ENCODE results near the gene PHYKPL. TPM values are rescaled to one million over a fixed set of nuclear protein-coding genes. Genes with fewer than 3 reads are reported as not detected.

Gene PHYKPL
- total and polyA plus RNA-seq, 2 of the 8 experiments (the other 6 are each of a cell fraction or from before 2014, with no cell fraction given) = 25.1 to 32.1 TPM

DNA sequence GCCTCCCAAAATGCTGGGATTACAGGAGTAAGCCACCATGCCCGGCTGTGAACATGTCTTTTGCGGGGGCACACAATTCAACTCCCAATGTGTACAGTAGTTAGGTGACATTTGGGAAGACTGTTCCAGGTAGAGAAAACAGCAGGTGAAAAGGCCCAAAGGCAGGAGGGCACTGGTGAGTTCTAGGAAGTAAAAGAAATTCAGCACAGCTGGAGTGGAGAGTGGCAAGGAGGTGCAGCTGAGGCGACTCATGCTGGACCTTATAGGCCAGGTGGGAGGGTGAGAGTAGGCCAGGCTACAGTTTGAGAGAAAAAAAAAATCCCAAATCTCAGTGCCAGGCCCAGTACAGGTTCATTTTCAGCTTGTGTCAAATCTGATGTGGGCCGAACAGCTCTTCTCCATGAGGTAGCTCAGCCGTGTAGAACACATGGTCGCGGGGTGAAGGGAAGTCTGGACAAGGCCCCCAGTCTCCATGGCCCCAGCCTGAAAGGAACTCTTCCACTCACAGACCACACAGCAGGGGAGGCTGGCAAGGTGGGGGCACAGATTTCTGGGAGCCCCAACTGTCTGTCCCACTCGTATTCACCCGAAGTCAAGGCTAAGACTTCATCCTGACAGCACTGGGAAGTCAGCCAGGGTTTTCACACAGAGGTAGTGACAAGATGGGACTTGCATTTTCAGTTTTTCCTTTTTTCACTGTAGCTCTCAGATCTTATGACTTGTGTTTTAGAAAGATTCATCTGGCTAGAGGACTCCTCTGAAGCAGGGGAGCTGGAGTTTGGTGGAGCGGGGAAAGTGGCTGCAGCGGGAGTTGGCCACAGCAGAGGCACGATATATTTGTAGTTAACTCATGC lies 32.8 kb downstream of the PHYKPL start:
- no peak overlapping the region for H2BK15ac ChIP-seq (ENCODE audit: low read length)
- H3K4me2 ChIP-seq (ENCODE audit: insufficient read depth in 1 of 2, low read depth in 2 of 2, low read length in 2 of 2) = no peak overlapping the region
- no peak for DNase-seq (ENCODE audit: low read depth in 1 of 2, low spot score in 2 of 2)
- H3K79me2 ChIP-seq (ENCODE audit: control insufficient read depth in 1 of 2, insufficient read depth in 2 of 2, low read length in 2 of 2) = peaks cover 4 to 5% of the 10 kb centered on the region in 2 experiments; a peak in 3 of 4 replicates
- no peak overlapping the region for H2BK5ac ChIP-seq (ENCODE audit: low read depth, low read length)
- no peak for FAIRE-seq
- WGBS, 2 experiments (ENCODE audit: extremely low coverage in 1 of 2, insufficient coverage in 1 of 2, insufficient read length in 1 of 2, insufficient replicate concordance in 2 of 2, low coverage in 1 of 2, low lambda C conversion rate in 2 of 2, missing lambda C conversion rate in 1 of 2) = 93% methylated on average over 12 of the region's 12 CpGs; no CpG with 5 or more reads in 1 of the 2 experiments
- no peaks in the 10 kb centered on the region for H3K27me3 ChIP-seq (replicated peaks in 1 of 4; ENCODE audit: control insufficient read depth in 3 of 4, extremely low read depth in 1 of 4, insufficient read depth in 3 of 4, low read length in 3 of 4)
- H2AK5ac ChIP-seq (ENCODE audit: low read depth, low read length) = no peak overlapping the region
- peak overlapping the region; percentile 61; the same call in 1 of the 2 replicates for H2BK20ac ChIP-seq (ENCODE audit: low read length)
- H3K79me1 ChIP-seq (ENCODE audit: low read depth, low read length) = no peaks in the 10 kb centered on the region
- no peak overlapping the region for H3K4ac ChIP-seq (replicated peaks; ENCODE audit: insufficient read length, low read depth, low read length)
- H3K14ac ChIP-seq (ENCODE audit: insufficient read length) = no peak overlapping the region
- no peak overlapping the region for H4K8ac ChIP-seq (ENCODE audit: extremely low read depth, insufficient read depth, low read length)
- no peak overlapping the region for H2BK120ac ChIP-seq (replicated peaks; ENCODE audit: low read depth, low read length)
- no peak overlapping the region for H3K9ac ChIP-seq (replicated peaks in 1 of 4; ENCODE audit: extremely low read depth in 1 of 4, low read depth in 3 of 4, low read length in 3 of 4)
- H3K36me3 ChIP-seq (ENCODE audit: control insufficient read depth in 2 of 4, insufficient read depth in 4 of 4, low read length in 3 of 4) = no peaks in the 10 kb centered on the region
- H3K27ac ChIP-seq (ENCODE audit: low read depth, low read length) = no peak overlapping the region
- H4K91ac ChIP-seq (replicated peaks; ENCODE audit: insufficient read length, low read length) = no peak overlapping the region
- no peak overlapping the region for H2AFZ ChIP-seq (ENCODE audit: low read length)
- H3K9me3 ChIP-seq (ENCODE audit: insufficient read depth in 2 of 2, low read depth in 1 of 2, low read length in 1 of 2) = no peaks in the 10 kb centered on the region
- H3K4me3 ChIP-seq (ENCODE audit: extremely low read depth in 1 of 4, insufficient read depth in 2 of 4, low read depth in 3 of 4, low read length in 4 of 4) = no peak overlapping the region
- H3K56ac ChIP-seq (replicated peaks; ENCODE audit: insufficient read length, low read depth, low read length) = no peak overlapping the region
- H4K20me1 ChIP-seq (replicated peaks in 1 of 2; ENCODE audit: control insufficient read depth in 1 of 2, insufficient read depth in 2 of 2, low read length in 2 of 2) = no peaks in the 10 kb centered on the region
- H3K4me1 ChIP-seq (replicated peaks in 1 of 4; ENCODE audit: control insufficient read depth in 3 of 4, insufficient read depth in 4 of 4, low read length in 3 of 4) = peaks cover 0 to 1% (median under 1%) of the 10 kb centered on the region in 4 experiments; a peak in 3 of 7 replicates
- no peak overlapping the region for H4K5ac ChIP-seq (ENCODE audit: insufficient read length, low read depth, low read length)
- ChIA-PET CTCF (ENCODE audit: partially characterized antibody) (interaction anchor here (0.8 to 2.9 kb wide), 8 partner anchors 9 to 59 kb away, joined by 3 to 16 read pairs (median 3); partner anchors contain the start of gene NHP2), POLR2A (ENCODE audit: partially characterized antibody) (interaction anchor here (2.3 to 38.5 kb wide), 4 partner anchors 3 to 47 kb away, joined by 6 to 985 read pairs (median 498); partner anchors contain the start of genes GMCL2, HNRNPAB and NHP2)
- H3K18ac ChIP-seq (ENCODE audit: extremely low read depth, low read length) = no peak overlapping the region
- H3K23ac ChIP-seq (ENCODE audit: insufficient read length) = no peak overlapping the region
- 0 out of 2 replicates have a peak, but pooled peaks cover 2% of the 10 kb centered on the region for H3K23me2 ChIP-seq (ENCODE audit: low read depth, low read length)
- no peak overlapping the region for H2BK12ac ChIP-seq (ENCODE audit: low read depth, low read length)
- no peak for TF ChIP-seq SP1 (IDR thresholded peaks at IDR 0.05; ENCODE audit: low read depth, low read length)
- no peak for TF ChIP-seq POLR2AphosphoS5 (IDR thresholded peaks at IDR 0.05; ENCODE audit: low read depth, low read length)
- TF ChIP-seq TBP (IDR thresholded peaks at IDR 0.05; ENCODE audit: low read depth, low read length) = no peak
- no peak for TF ChIP-seq TEAD4 (IDR thresholded peaks at IDR 0.05; ENCODE audit: low read depth, low read length)
- no peak for TF ChIP-seq ASH2L (IDR thresholded peaks at IDR 0.05; ENCODE audit: low read length)
- no peak for TF ChIP-seq SAP30 (IDR thresholded peaks at IDR 0.05; ENCODE audit: insufficient read depth, insufficient replicate concordance, low read length)
- TF ChIP-seq, protein P1, sequence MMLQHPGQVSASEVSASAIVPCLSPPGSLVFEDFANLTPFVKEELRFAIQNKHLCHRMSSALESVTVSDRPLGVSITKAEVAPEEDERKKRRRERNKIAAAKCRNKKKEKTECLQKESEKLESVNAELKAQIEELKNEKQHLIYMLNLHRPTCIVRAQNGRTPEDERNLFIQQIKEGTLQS (IDR thresholded peaks at IDR 0.05; ENCODE audit: insufficient read depth, low read depth, low read length) = no peak
- TF ChIP-seq SRF (IDR thresholded peaks at IDR 0.05; ENCODE audit: low read depth, low read length) = no peak
